Lung microvascular endothelial cell (primary cell): ENCODE results near the gene RERE. TPM values are rescaled to one million over a fixed set of nuclear protein-coding genes. Genes with fewer than 3 reads are reported as not detected.

Experiments
- DNase-seq, 2 donors: peaks; one replicate each; pipeline versions ENCODE4 v3.0.0 to v3.0.0-alpha.2; 2010; ENCODE audit warnings: low read depth in 2 of 2
- total RNA-seq: library from RNA; depleted of rRNA; stranded (reverse); fragments of >200 nt; gene quantifications from 2 replicates; pipeline ENCODE4 v1.2.1, GENCODE V29; 2014

The RERE gene
- total RNA-seq, 1 donor from 2014 or later = 86.5 TPM

DNA sequence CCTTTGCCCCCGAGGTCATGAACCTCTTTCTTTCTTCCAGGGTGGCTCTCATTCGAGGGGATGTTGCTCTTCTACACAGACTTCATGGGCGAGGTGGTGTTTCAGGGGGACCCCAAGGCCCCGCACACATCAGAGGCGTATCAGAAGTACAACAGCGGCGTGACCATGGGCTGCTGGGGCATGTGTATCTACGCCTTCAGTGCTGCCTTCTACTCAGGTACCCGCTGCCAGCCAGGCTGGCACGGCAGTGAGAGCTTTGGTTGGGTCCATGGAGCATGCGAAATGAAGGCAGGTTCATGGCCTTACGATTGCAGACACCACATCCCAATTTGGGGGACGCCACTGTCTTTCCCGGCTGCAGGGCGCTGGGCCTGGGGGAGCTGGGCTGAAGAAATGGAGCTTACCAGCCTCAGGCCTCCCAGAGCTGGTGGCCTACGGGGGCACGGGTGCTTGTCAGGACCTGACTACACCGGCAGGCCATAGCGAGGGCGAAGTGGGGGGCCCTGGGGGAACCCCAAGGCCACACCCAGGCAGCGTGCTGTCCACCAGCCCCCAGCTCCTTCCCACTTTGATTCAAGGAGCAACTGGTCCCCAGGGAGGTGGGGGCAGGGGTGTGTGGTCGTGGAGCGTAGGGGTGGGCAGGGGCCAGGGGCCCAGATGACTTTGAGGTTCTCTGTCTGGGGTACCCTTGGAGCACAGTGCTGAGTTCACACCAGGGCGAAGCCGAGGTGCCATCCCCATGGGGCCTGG, 479.5 kb downstream of the RERE start:
- no peak for DNase-seq

DNA sequence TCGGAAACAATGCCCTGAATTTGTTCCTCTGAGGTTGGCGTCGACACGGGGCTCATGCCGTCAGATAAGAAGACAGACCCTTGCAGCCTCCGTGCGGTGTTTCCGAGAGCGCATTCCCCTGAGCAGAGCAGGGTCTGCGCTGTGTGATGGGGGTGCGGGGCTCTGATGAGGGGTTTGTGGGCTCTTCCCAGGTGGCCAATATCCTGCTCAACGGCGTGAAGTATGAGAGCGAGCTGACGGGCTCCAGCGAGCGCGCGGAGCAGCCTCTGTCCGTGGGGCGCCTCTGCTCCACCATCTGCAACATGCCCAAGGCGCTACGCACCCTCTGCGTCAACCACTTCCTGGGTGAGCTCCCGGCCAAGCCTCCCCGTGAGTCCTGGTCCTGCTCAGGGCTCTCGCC, 482.2 kb downstream of the RERE start:
- DNase-seq = no peak

DNA sequence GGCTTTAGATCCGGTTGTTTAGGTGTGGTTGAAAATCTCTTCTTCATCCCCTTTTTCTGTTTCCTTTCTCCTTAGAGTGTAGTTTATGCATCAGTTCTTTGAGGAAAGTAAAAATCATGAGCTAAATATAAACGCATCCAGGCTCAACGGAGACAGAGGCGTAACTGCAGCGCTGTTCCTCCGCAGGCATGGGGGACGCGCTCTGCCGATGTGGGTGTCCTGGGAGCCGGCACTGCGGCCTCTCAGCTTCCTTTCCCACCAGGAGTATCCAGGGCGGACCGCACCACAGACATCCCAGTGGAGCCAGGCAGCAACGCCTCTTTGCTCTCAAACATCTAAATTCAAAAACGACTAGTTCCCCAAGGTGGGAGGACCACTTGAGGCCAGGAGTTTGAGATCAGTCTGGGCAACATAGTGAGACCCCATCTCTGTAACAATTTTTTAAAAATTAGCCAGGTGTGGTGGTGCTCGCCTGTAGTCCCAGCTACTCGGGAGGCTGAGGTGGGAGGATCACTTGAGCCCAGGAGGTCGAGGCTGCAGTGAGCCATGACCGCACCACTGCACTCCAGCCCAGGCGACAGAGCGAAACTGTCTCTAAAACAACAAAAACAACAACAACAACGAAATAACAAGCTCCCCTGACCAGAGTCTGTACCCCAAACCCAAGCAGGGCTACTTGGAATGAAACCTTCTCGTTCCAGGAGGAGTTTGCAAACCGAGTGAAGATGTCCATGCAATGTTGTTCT, 483.2 kb downstream of the RERE start:
- no peak for DNase-seq

DNA sequence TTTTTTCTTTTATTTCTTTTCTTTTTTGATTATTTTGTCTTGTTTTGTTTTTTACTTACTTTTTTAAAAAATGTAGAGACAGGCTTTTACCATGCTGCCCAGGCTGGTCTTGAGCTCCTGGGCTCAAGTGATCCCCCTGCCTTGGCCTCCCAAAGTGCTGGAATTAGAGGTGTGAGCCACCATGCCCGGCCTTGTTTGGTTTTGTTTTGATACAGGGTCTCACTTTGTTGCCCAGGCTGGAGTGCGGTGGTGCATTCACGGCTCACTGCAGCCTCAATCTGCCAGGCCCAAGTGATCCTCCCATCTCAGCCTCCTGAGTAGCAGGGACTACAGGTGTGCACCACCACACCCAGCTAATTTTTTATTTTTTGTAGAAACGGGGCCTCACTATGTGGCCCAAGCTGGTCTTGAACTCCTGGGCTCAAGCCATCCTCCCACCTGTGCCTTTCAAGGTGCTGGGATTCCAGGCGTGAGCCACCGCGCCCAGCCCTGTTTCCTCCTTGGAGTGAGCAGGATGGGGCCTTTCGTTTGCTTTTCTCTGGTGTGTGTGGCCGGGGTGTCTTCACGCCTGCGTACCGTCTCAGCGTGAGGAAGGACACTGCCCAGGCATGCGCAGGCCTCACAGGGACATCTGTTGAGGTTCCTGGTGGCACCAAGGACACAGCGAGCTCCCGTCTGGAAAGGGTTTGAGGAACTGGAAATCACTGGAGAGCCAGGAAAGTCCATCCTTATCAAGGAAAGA, 484.0 kb downstream of the RERE start:
- no peak for DNase-seq

DNA sequence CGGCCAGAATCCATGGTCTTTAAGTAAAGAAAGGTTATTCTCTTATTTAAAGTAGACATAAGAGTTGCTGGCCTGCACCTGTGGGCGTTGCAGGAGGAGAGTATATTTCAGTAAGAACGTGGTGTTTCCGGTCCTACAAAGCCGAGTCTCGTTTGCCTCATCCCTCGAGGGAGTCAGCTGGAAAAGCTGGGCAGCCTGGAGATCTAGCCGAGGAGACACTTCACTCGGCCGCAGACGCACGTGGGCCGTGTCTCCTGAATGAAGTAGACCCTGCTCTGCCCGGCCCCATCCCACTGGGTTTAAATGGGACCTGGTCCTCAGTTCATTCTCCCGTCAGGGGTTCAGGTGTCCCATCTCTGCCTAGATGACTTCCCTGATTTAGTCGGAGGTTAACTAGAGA, 484.6 kb downstream of the RERE start:
- DNase-seq = no peak

DNA sequence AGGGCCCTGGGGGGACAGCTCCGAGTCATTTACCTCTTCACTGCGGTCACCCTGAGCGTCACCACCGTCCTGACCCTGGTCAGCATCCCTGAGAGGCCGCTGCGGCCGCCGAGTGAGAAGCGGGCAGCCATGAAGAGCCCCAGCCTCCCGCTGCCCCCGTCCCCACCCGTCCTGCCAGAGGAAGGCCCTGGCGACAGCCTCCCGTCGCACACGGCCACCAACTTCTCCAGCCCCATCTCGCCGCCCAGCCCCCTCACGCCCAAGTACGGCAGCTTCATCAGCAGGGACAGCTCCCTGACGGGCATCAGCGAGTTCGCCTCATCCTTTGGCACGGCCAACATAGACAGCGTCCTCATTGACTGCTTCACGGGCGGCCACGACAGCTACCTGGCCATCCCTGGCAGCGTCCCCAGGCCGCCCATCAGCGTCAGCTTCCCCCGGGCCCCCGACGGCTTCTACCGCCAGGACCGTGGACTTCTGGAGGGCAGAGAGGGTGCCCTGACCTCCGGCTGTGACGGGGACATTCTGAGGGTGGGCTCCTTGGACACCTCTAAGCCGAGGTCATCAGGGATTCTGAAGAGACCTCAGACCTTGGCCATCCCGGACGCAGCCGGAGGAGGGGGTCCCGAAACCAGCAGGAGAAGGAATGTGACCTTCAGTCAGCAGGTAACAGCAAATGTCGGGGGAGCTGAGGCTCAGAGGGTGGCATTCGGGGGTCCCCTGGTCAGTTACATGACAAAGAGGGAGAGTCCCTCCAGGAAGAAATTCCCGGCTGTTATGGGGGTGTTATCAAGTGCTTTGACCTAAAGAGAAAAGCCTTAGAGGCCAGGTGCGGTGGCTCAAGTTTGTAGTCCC, 486.9 kb downstream of the RERE start:
- DNase-seq = no peak

DNA sequence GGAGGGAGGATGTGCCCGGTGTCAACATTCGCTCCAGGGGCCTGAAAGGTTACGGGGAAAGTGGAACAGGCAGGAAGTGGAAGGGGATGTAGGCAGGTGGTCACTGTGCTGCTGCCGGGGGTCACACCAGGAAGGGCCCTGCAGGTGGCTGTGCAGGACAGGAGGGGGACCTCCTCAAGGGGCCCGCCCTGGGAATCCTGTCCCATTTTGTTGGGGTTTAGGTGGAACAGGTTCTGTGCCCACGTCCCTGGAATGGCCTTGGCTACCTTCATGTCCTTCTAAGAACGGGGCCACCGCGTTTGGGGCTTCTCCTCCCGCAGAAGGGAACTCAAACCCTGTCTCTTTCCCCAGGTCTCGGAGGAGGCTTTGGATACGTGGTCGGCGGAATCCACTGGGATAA, 487.6 kb downstream of the RERE start:
- no peak for DNase-seq

DNA sequence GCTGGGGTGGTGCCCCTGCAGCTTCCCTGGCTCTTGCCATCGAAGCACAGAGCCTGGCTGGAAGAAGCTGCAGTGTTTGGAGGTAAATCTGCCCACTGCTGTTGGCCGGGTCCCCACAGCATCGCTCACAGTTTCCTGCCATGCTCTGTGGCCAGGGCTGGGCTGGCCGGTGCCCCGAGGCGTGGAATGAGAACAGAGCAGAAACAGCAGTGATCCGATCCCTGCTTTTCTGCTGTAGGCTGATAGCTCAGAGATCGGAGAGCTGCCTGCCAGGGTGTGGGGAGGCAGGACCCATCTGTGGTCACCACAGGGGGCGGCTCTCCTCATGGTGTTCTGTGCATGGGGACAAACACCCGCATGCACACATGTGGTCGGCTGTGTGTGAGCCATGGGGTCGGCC, 488.0 kb downstream of the RERE start:
- DNase-seq = peak in 1 of 2 donors; percentile 59

DNA sequence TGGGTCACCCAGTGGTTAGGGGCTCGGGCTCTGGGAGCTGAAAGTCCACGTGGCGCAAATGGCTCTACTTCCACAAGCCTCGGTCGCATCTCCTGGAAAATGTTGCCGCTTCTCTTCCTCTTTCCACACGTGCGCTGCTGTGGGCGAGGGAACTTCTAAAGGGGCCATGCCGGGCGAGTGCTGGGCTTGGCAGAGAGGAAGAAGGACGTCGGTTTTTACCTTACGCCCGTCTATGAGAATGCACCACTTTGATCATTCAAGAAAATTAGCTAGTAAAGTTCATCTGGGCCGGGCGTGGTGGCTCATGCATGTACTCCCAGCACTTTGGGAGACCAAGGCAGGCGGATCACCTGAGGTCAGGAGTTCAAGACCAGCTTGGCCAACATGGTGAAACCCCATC, 489.2 kb downstream of the RERE start:
- DNase-seq = no peak

DNA sequence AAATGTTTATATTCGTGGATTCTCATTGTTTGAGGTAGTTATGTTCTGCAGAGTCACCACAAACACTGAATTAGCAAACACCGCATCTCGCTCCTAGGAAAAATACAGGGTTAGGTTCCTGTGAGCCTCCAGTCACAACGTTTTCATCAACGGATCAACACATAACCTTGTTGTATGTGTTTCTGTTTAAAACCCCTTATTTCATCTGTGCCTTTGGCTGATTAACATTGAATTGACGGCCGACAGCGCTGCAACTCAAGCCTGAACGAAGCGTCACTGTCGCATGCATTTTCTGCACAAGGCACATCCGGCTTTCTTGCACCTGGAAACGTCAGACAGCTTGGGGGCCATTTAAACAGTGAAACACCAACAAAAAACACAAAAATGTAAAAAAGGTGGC, 491.2 kb downstream of the RERE start:
- no peak for DNase-seq

DNA sequence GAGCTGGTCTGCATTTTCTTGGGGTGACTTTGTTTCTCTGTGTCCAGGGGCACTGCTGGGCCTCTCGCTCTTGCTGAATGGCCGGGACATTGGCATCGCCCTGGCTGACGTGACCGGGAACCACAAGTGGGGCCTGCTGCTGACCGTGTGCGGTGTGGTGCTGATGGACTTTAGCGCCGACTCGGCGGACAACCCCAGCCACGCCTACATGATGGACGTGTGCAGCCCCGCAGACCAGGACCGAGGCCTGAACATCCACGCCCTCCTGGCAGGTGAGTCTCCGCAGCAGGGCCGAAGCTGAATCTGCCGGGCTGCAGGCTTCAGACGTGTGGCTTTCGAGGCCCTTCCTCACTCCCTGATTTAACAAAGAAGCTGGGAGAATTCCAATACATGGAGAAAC, 491.7 kb downstream of the RERE start:
- DNase-seq = no peak

DNA sequence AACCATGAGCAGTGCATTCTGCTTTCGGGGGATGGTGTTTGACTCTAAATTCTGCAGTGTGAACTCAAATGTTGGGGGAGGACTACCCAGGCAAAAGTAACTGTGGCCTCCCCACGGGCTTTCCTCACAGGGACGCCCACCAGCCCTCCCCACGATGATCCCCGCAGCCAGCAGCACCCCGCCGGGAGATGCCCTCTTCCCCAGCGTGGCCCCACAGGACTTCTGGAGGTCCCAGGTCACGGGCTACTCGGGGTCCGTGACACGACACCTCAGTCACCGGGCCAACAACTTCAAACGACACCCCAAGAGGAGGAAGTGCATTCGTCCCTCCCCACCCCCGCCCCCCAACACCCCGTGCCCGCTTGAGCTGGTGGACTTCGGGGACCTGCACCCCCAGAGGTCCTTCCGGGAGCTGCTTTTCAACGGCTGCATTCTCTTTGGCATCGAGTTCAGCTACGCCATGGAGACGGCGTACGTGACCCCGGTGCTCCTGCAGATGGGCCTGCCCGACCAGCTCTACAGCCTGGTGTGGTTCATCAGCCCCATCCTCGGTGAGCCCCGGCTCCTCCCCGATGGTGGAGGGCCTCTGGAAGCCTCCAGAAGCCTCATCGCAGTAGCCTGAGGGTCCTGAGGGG, 493.1 kb downstream of the RERE start:
- no peak for DNase-seq

DNA sequence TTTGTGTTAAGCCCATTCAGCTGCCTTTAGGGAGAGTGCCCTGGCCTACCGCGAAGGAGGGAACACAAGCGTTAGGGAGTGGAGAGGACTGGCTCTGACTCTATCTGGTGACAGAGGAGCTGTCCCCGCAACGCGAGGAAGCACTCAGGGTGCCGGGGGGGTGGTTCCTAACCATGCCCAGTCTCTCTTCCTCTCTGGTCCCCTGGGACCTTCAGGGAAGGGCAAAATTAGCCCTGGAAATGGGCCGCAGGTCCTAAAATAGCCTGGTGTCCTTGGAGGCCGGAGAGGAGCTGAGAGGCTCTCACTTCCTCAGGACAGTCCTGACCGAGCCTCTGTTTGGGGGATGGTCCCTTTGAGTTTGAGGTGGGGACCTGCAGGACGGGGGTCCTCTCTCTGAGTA, 493.7 kb downstream of the RERE start:
- no peak for DNase-seq

DNA sequence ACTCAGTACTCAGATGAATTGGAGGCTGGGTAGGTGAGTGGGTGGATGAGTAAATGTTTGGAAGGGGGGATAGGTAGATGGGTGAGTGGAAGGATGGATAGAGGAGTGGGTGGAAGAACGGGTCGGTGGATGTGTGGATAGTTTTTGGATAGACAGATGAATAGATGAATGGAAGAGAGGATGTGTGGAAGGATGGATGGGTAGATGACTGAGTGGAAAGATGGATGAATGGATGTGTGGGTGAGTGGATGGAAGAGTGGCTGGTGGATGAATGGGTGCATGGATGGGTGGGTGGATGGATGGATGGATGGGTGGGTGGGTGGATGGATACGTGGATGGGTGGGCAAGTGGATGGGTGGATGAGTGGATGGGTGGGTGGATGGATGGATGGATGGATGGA, 495.8 kb downstream of the RERE start:
- DNase-seq = no peak

DNA sequence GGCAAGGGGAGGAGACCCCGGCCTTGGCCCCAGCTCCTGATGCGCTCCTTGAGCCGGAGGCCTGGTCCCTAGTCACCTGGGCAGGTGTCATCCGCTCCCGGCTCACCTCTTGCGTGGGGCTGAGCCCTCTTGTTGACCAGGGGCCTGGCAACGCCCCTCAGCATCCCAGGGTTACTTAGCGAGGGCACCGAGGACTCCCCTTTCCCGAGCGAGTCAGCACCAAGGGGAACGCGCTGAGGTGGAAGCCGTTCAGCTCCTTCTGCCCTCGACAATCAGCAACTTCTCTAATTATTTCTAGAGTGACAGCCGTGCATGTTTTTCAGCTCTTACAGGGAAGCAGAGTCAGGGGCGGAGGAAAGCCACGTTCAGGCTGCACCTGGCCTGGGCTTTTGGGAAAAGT, 499.0 kb downstream of the RERE start:
- no peak for DNase-seq

DNA sequence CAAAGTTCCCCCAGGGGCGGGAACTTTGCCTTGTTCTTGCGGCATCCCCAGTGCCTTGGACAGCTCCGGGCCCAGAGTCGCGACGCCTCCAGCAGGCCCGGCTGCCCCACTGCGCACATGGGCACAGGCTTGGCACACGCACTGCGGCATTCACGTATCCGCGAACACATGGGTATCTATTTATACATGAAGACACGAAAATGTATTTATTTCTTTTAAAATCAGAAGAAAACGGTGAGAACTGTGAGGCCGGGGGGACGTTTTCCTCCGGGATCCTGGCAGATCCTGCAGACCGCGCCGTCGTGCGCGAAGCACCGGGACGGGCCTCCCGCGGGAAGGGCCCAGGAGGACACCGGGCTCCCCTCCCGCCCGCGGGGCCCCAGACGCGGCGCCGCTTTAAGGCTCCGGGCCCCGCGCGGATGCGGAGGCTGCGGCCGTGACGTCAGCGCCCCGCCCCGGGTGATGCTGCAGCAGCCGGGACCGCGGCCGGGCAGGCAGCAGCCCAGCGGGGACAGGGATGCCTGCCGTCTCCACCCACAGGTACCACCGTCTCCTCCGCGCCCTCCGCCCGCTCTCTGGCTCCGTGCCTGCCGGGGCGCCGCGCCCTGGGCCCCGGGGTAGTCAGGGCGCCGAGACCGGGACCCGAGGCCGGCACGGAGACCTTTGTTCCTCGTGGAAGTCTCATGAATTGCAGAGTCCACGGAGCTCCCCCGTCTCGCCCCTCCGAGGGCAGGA, 499.6 kb downstream of the RERE start, which contains the start of gene SLC45A1:
SLC45A1 (plus strand) TSS at position 468 of the 735 bp plus-strand sequence. CDS start 6,216 bp downstream, outside the sequence.
- peak; percentile 65 to 74 for DNase-seq

DNA sequence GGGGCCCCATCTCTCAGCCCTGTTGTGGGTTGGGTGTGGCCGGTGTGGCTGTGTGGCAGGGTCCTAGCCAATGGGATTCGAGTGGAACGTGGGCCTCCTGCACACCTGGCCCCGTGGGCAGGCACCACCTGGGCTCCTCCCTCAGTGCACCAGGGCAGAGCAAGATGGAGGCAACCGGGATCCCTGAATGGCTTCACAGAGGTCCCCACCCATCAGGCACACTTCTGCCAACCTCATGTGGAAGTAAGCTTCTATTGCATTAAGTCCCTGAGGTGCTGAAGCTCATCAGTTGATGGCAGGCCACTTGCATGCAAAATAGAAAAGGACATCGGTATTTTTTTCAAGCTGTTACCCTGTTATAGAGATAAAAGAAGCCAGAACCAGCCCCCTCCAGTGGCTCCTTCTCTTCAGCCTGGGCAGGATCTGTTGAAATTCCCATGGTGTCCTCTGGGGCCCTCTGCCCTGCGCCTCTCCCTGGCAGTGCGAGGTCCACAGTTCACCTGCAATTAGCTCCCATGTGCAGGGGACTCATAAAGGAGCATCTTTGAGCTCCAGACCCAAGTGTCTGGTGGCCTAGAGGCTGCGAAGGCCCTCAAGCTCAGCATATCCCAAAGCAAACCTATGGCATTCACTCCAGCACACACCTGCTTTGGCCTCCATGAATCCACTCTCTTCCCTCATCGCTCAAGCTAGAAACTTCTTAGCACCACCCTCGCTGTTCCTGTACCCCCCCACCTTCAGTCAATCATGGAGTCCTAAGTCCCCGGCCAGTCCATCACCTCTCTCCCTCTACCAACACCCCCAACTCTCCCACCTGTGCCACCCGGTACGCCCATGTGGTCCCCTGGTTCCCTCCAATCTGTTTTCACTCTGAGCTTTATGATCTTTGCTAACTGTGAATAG, 501.6 kb downstream of the RERE start:
- no peak for DNase-seq

DNA sequence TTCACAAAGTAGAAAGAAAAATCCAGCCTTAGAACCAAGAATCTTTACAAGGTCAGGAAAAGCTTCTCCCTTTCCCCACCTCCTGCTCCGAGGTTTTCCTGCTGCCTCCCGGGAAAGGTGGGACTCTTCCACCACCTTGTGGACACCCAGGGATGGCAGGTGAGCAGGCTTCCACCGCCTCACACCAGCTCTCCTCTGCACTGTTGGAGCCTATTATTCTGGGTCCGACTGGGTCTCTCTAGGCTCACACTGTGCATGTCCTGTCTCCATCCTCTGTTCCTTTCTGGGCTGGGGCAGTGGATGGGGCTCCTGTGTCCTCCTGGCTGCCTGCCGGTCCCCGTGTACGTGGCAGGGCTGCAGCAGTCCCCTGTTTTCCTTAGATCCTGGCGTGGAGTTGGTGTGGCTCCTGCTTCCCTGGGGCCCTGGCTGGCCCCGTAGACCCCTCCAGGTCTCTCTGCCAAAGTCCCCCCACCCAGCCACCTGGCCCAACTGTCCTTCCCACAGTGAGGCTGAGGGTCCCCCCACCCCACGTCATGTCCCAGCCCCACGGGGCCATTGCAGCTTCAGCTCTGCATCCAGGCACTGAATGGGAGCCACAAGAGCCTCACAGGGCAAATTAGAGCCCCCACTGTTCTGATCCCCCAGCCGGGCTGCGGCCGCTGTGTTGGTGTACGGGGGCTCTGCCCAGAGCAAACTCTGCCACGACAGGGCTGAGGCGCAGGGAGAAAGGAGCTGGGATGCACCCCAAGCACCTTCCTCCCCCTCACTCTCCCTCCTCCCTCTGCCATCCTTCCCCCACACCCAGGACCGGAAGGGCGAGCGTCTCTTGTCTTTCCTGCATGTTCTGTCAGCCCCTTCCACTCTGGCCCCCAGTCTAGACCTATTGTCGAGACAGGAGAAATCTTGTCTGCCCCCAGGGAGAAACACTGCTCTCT, 502.8 kb downstream of the RERE start:
- peak; percentile 82 to 83 for DNase-seq
